HG02610 (cell line): ENCODE data around the gene VN1R2.
"Not testable (repeated sequence)": the region's sequence is repeated elsewhere in the genome, so short reads cannot be mapped to it uniquely, and the experiment has no call there.

Experiments used
- ATAC-seq: cut with Tn5 transposase; IDR thresholded peaks from one replicate; pipeline ENCODE4 v1.9.1; 2021; ENCODE audit warnings: mild to moderate bottlenecking, moderate library complexity; ENCODE audit not compliant: unreplicated experiment

Gene VN1R2

GRCh38 chr19:53257715-53258342 lies at the start of gene VN1R2:
Gene VN1R2, plus strand, starts transcription at chr19:53258292. Its CDS starts 84 bp downstream, at chr19:53258376.
- not testable (repeated sequence) for ATAC-seq

- ATAC-seq, result not testable (repeated sequence)
These were observed 46.5 kb upstream of the VN1R2 start for GRCh38 chr19:53211554-53211953.

- ATAC-seq, result no peak
These were observed 45.3 kb upstream of the VN1R2 start for GRCh38 chr19:53212703-53213320.

- not testable (repeated sequence) for ATAC-seq
These were observed 35.4 kb upstream of the VN1R2 start for GRCh38 chr19:53222716-53223115.

- ATAC-seq, result no peak
These were observed 33.5 kb upstream of the VN1R2 start for GRCh38 chr19:53224606-53225005.

- ATAC-seq, result no peak
These were observed 20.8 kb upstream of the VN1R2 start for GRCh38 chr19:53237114-53237777.

- no peak for ATAC-seq
These were observed 11.6 kb upstream of the VN1R2 start for GRCh38 chr19:53246498-53246897.

- no peak for ATAC-seq
These were observed 3.4 kb upstream of the VN1R2 start, which contains the start of gene ZNF677 for GRCh38 chr19:53254411-53255341. Gene ZNF677, minus strand, starts transcription at chr19:53254873. Its CDS starts 3,323 bp downstream, at chr19:53251550.

GRCh38 chr19:53267623-53268022 lies 9.5 kb downstream of the VN1R2 start, which contains the start of gene VN1R4:
Gene VN1R4, minus strand, starts transcription at chr19:53267723. Its CDS starts 58 bp downstream, at chr19:53267665.
- not testable (repeated sequence) for ATAC-seq

GRCh38 chr19:53269861-53270260 lies 11.8 kb downstream of the VN1R2 start:
- ATAC-seq, result not testable (repeated sequence)

- ATAC-seq, result no peak
These were observed 14.0 kb downstream of the VN1R2 start for GRCh38 chr19:53272044-53272443.

- ATAC-seq, result no peak
These were observed 17.4 kb downstream of the VN1R2 start for GRCh38 chr19:53275480-53275879.

GRCh38 chr19:53281947-53282346 lies 23.9 kb downstream of the VN1R2 start:
- ATAC-seq, result not testable (repeated sequence)

- ATAC-seq, result no peak
These were observed 27.0 kb downstream of the VN1R2 start for GRCh38 chr19:53285087-53285486.

GRCh38 chr19:53290758-53291549 lies 32.9 kb downstream of the VN1R2 start:
- ATAC-seq, result no peak

- ATAC-seq, result no peak
These were observed 36.8 kb downstream of the VN1R2 start for GRCh38 chr19:53294786-53295441.

GRCh38 chr19:53301341-53301740 lies 43.2 kb downstream of the VN1R2 start:
- not testable (repeated sequence) for ATAC-seq

GRCh38 chr19:53308339-53308811 lies 50.3 kb downstream of the VN1R2 start:
- ATAC-seq, result no peak
